ENCODE results near the gene PRSS33. TPM values are rescaled to one million over a fixed set of nuclear protein-coding genes. Genes with fewer than 3 reads are reported as not detected.

The PRSS33 gene
- total and polyA plus RNA-seq, 9 of the 15 experiments (the other 6 are each of a cell fraction or from before 2014, with no cell fraction given) = not detected

GRCh38 chr16:2749476-2749875 lies 37.9 kb downstream of the PRSS33 start:
- peaks cover 11 to 27% of the 10 kb centered on the region in 2 experiments for H3K4me1 ChIP-seq (replicated peaks in 1 of 2; ENCODE audit: control insufficient read depth in 2 of 2, insufficient read depth in 2 of 2, low read length in 2 of 2)
- H3K36me3 ChIP-seq (ENCODE audit: control insufficient read depth, insufficient read depth, low read length) = peaks cover 22% of the 10 kb centered on the region; the same call in 2 of the 3 replicates
- in situ Hi-C loops (cut with MboI) (no loop called here), intact Hi-C loops (cut with micrococcal nuclease) (no loop called here)
- peaks cover 7% of the 10 kb centered on the region; the same call in 1 of the 2 replicates for H4K20me1 ChIP-seq (replicated peaks; ENCODE audit: control insufficient read depth, insufficient read depth, low read length)
- BruUV-seq (replicated peaks) = no TSS peak
- WGBS (ENCODE audit: insufficient coverage, low coverage, missing lambda C conversion rate) = 84% methylated on average over 5 of the region's 5 CpGs
- no peak for TF ChIP-seq BRD9 (IDR thresholded peaks at IDR 0.05; ENCODE audit: low read depth, partially characterized antibody)
- peak overlapping the region in 1 of 2 experiments; percentile 76; a peak in 2 of 4 replicates for H3K9ac ChIP-seq (ENCODE audit: insufficient read depth in 1 of 2, low read depth in 2 of 2, low read length in 2 of 2)
- FAIRE-seq = no peak
- ATAC-seq = no peak
- H3K27me3 ChIP-seq (ENCODE audit: control insufficient read depth in 2 of 2, insufficient read depth in 2 of 2, low read length in 2 of 2) = no peaks in the 10 kb centered on the region
- no peaks in the 10 kb centered on the region for H3K9me1 ChIP-seq (ENCODE audit: control insufficient read depth, insufficient read depth, low read length)
- H3K4me2 ChIP-seq (ENCODE audit: insufficient read depth, low read length) = no peak overlapping the region
- ChIA-PET POLR2A (interaction anchor here (0.9 to 5.6 kb wide), 2 partner anchors 9 to 22 kb away, joined by 3 to 51 read pairs; no protein-coding TSS in a partner anchor), CTCF (ENCODE audit: low intra/inter-chr PET ratio) (no interaction called here)
- no peak overlapping the region for H2AFZ ChIP-seq (ENCODE audit: low read depth, low read length)
- H3K4me3 ChIP-seq = no peak overlapping the region
- peaks cover 35% of the 10 kb centered on the region for H3K79me2 ChIP-seq (ENCODE audit: control insufficient read depth, insufficient read depth, low read length)
- no peak for DNase-seq (ENCODE audit: extremely low read depth in 1 of 4, low spot score in 3 of 4)
- no peaks in the 10 kb centered on the region for H3K9me3 ChIP-seq (replicated peaks; ENCODE audit: control insufficient read depth, insufficient read depth, low read depth, low read length)
- H3K27ac ChIP-seq (ENCODE audit: extremely low read depth, low read depth, low read length) = no peak overlapping the region

- Histone ChIP-seq H4K20me1 (replicated peaks; ENCODE audit: control insufficient read depth, insufficient read depth, low read length) (peaks cover 1% of the 10 kb centered on the region; the same call in 1 of the 2 replicates), H3K27me3 (ENCODE audit: control insufficient read depth in 2 of 2, insufficient read depth in 2 of 2, low read length in 2 of 2) (no peaks in the 10 kb centered on the region), H3K4me3 (no peak overlapping the region), H3K9ac (ENCODE audit: insufficient read depth in 1 of 2, low read depth in 2 of 2, low read length in 2 of 2) (peak overlapping the region in 1 of 2 experiments; percentile 76; a peak in 2 of 4 replicates), H3K79me2 (ENCODE audit: control insufficient read depth, insufficient read depth, low read length) (peaks cover 29% of the 10 kb centered on the region), H3K27ac (ENCODE audit: extremely low read depth, low read depth, low read length) (no peak overlapping the region), H2AFZ (ENCODE audit: low read depth, low read length) (no peak overlapping the region), H3K4me1 (replicated peaks in 1 of 2; ENCODE audit: control insufficient read depth in 2 of 2, insufficient read depth in 2 of 2, low read length in 2 of 2) (peaks cover 11 to 27% of the 10 kb centered on the region in 2 experiments), H3K4me2 (ENCODE audit: insufficient read depth, low read length) (no peak overlapping the region), H3K9me1 (ENCODE audit: control insufficient read depth, insufficient read depth, low read length) (no peaks in the 10 kb centered on the region), H3K36me3 (ENCODE audit: control insufficient read depth, insufficient read depth, low read length) (peaks cover 17% of the 10 kb centered on the region; the same call in 2 of the 3 replicates), H3K9me3 (replicated peaks; ENCODE audit: control insufficient read depth, insufficient read depth, low read depth, low read length) (no peaks in the 10 kb centered on the region)
- no peak for ATAC-seq
- in situ Hi-C loops (cut with MboI) (no loop called here), intact Hi-C loops (cut with micrococcal nuclease) (no loop called here)
- BruUV-seq (replicated peaks) = no TSS peak
- no peak for FAIRE-seq
- no peak for DNase-seq (ENCODE audit: extremely low read depth in 1 of 4, low spot score in 3 of 4)
- ChIA-PET CTCF (ENCODE audit: low intra/inter-chr PET ratio) (interaction anchor here (0.6 kb wide), 1 partner anchor 10 kb away, joined by 3 read pairs; no protein-coding TSS in a partner anchor), POLR2A (interaction anchor here (0.9 to 5.6 kb wide), 2 partner anchors 9 to 21 kb away, joined by 3 to 51 read pairs; no protein-coding TSS in a partner anchor)
- 90% methylated on average over 7 of the region's 7 CpGs for WGBS (ENCODE audit: insufficient coverage, low coverage, missing lambda C conversion rate)
- TF ChIP-seq ZKSCAN8 (CRISPR knock-in tag; IDR thresholded peaks at IDR 0.05) (no peak), TAF9B (IDR thresholded peaks at IDR 0.05; ENCODE audit: partially characterized antibody) (no peak), RBBP5 (IDR thresholded peaks at IDR 0.05; ENCODE audit: borderline replicate concordance, insufficient read depth, low read length, poor library complexity, severe bottlenecking) (no peak), PML (IDR thresholded peaks at IDR 0.05; ENCODE audit: low read length) (no peak), ZNF707 (CRISPR knock-in tag; conservative IDR thresholded peaks at IDR 0.05) (no peak), TEAD4 (IDR thresholded peaks at IDR 0.05; ENCODE audit: low read length) (no peak), TEAD4 (CRISPR knock-in tag; IDR thresholded peaks at IDR 0.05; ENCODE audit: borderline replicate concordance) (no peak), YY1 (IDR thresholded peaks at IDR 0.05; ENCODE audit: borderline replicate concordance in 1 of 3, control insufficient read depth in 1 of 3, extremely low read depth in 1 of 3, insufficient read depth in 3 of 3, insufficient read length in 1 of 3, insufficient replicate concordance in 2 of 3, low read depth in 1 of 3, low read length in 2 of 3) (no peak), MCM7 (IDR thresholded peaks at IDR 0.05) (no peak), TCF15 (CRISPR knock-in tag; IDR thresholded peaks at IDR 0.05) (no peak)
- TF ChIP-seq, protein P1, sequence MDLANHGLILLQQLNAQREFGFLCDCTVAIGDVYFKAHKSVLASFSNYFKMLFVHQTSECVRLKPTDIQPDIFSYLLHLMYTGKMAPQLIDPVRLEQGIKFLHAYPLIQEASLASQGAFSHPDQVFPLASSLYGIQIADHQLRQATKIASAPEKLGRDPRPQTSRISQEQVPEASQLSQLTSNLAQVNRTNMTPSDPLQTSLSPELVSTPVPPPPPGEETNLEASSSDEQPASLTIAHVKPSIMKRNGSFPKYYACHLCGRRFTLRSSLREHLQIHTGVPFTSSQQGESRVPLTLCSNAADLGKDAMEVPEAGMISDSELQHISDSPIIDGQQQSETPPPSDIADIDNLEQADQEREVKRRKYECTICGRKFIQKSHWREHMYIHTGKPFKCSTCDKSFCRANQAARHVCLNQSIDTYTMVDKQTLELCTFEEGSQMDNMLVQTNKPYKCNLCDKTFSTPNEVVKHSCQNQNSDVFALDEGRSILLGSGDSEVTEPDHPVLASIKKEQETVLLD (IDR thresholded peaks at IDR 0.05) = no peak
Measured at GRCh38 chr16:2748757-2749455, 38.5 kb downstream of the PRSS33 start.

All from K562 (cell line).